HG02885 (cell line): Measurements from ENCODE around the gene OR56A5.

Experiments
- ATAC-seq: cut with Tn5 transposase; IDR thresholded peaks from one replicate; pipeline ENCODE4 v1.9.1; 2021; ENCODE audit warnings: mild to moderate bottlenecking; ENCODE audit not compliant: unreplicated experiment, poor library complexity

The OR56A5 gene

DNA sequence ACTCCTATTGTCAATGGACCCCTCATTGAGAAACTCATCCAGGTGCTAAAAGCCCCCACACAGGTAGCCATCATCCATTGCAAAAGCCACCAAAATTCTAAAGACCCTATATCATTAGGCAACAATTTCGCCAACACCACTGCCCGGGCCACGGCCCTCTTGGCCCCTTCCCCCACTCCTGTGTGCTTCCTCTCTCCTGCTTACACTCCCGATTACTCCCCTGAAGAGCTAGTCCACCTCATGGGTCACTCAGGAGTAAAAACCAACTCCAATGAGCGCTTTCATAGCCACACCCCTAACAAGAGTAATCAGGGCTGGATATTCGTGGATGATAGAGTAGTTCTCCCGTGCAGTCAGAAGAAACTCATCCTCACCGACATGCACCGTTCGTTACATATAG lies 35.2 kb downstream of the OR56A5 start:
- ATAC-seq = no peak

DNA sequence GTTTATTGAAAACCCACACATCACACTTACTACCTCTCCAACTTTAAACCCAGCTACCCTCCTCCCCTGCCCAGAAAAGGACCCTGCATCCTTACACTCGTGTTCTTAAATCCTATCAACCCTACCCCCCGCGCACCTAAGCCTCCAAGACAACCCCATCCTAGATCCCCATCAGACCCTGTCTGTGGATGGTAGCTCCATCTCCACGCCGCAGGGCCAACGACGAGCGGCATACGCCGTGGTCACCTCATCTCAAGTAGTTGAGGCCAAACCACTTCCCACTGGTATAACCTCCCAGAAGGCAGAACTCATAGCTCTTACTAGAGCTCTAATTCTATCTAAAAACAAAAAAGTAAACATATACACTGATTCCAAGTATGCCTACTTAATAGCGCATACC lies 35.6 kb downstream of the OR56A5 start:
- ATAC-seq = no peak

DNA sequence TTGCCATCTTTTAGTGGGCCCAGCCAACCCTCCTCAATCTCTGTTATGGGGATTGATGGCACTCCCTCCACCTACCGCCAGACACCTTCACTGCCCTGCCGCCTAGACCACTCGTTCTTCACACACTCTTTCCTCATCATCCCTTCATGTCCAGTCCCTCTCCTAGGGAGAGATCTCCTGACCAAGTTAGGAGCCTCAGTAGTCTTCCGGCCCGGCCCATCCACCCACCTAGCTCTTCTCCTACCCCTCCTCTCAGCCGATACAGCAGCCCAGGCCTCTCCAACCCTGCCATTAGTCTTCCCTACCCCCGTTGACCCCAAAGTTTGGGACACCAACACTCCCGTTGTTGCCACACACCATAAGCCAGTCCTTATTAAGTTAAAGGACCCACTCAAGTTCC lies 37.2 kb downstream of the OR56A5 start:
- ATAC-seq = no peak

DNA sequence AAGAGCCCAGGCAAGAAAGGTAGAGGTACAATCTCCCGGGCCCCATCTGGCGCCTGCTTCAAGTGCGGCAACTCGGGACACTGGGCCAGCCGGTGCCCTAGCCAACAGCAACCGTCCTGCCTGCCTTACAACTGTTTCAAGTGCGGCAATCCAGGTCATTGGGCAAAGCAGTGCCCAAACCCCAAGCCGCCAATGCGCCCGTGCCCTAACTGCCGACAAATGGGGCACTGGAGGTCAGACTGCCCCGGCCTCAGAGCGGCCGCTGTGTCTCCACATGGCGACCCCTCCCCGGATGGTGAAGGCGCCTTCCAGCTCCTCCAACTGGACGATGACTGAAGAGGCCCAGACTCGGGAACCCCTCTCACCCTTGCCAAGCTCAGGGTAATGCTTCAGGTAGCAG lies 37.7 kb downstream of the OR56A5 start:
- ATAC-seq = no peak

DNA sequence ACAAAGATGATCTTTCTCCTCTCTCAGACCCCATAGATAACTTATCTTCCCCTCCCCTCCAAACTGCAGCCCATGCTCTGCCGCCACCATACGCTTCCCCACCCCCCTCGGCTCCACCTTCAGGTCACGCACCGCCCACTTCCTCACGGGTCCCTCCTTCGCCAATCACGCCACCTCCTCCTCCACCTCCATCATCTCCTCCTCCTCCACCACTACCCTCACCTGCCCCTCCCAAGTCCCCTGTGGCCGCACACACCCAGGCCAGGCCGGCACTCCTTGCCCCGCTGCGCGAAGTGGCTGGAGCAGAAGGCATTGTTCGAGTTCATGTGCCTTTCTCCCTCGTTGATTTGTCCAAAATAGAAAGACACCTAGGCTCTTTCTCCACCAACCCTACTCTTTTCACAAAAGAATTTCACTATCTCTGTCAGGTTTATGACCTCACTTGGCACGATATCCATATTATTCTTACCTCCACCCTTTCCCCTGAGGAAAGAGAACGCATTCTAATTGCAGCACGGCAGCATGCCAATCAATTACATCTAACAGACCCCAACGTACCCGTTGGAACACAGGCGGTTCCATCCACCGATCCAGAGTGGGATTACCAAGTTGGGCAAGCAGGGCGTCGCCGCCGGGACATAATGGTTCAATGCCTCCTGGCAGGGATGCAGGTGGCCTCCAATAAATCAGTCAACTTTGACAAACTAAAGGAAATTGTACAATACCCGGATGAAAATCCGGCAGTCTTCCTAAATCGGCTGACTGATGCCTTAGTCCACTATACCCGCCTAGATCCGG lies 38.5 kb downstream of the OR56A5 start:
- ATAC-seq = no peak

DNA sequence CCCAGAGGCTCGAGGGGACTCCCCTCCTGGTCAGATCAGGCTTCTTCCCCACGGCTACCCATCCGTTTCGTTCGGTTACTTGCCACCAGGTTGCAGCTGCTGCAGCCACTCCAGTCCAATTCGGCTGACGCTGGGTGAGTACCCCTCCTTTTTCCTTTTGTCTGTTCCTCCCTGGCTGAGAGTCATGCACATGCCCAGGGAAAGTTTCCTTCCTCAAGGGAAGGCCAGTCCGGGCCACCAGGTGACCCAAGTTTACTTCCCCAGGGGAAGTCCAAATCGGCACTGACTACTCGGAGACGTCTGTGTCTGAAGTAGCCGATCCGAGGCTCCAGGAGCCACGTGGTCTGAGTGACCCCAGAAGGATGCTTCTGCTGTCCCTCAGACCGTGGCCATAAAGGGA lies 39.5 kb downstream of the OR56A5 start:
- ATAC-seq = no peak

DNA sequence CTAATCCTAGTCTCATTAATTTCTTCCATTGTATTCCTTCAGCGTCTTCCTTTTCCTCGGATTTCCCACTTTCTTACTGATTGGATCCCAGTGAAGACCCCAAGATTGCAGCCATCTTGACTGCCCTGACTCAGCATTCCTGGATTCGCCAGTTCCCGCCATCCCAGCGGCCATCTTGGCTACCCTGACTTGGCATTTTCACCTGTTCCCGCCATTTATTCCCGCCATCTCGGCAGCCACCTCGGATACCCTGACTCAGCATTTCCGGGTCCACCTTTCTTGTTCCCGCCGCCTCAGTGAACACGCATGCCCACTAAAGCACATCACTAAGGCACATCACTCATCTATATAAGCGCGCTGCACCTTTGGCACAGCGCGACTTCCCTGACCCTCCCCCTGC lies 40.0 kb downstream of the OR56A5 start:
- no peak for ATAC-seq

DNA sequence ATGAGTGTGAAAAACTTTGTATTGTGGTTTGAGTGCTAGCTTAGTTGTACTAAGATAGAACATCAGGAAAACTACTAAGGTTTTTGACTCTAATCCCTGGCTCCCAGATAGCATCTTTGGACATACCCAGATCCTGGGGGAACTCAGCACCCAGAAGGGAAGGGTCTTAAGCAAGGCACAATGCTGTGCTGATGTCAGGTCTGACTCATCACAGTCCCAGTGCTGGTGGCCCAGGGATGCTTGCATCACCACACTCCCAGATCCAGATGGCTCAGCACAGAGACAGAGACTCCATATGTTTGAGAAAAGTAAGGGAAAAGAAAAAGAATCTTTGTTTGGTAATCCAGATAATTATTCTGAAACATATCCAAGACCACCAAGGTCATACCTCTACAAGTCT lies 44.5 kb downstream of the OR56A5 start:
- ATAC-seq = no peak

DNA sequence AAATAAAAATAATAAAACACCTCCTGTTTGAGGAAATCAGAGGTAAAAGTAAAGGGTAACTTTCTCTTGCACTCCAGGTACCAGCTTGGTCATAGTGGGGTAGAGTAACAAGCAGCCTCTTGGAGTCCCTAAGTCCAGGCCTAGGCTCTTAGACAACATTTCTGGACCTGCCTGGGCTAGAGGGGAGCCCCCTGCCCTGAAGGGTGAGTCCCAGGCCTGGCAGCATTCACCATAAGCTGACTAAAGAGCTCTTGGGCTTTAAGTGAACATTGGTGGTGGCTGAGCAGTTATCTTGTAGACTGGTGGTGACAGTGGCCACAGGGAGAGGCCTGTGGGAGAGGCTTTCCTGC lies 44.9 kb downstream of the OR56A5 start:
- ATAC-seq = peak; percentile 46

DNA sequence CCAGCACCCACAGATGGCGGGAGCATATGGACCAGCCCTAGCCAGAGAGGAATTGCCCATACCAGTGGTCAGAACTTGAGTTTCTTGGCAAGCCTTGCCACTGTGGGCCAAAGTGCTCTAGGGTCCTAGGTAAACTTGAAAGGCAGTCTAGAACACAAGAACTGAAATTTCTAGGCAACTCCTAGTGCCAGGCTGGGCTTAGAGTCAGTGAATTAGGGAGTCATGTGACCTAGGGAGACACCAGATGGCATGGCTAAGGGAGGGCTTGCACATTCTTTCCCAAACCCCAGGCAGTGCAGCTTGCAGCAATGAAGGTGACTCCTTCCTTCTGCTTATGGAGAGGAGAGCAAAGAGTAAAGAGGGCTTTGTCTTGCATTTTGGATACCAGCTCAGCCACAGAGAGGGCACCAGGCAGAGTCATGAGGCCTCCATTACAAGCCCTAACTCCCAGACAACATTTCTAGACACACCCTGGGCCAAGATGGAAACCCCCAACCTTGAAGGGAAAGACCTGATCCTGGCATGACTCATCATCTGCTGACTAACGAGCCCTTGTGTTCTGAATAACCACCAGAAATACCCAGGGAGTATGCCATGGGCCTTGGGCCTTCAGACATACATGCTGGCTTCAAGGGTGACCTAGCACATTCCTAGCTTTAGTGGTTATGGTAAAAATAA lies 45.4 kb downstream of the OR56A5 start:
- peak; percentile 85 for ATAC-seq
